Measurements from ENCODE around the gene SPAG6.
A peak's percentile ranks its signal among the peaks of the same experiment; 100 is the strongest.

SPAG6 gene

GRCh38 chr10:22310928-22311327 lies 34.4 kb upstream of the SPAG6 start:
- Histone ChIP-seq H3F3A (ENCODE audit: insufficient read depth) (0 out of 2 replicates have a peak, but pooled peaks cover 7% of the 10 kb centered on the region), H3K27me3 (ENCODE audit: low read length) (no peaks in the 10 kb centered on the region), H3K4me2 (ENCODE audit: low read depth, low read length, poor library complexity, severe bottlenecking) (no peak overlapping the region), H2AFZ (ENCODE audit: low read depth, low read length, severe bottlenecking) (no peak overlapping the region), H3K27ac (ENCODE audit: low read depth, low read length) (no peak overlapping the region), H3K36me3 (ENCODE audit: low read length) (no peaks in the 10 kb centered on the region), H3K79me2 (ENCODE audit: insufficient read depth, low read length) (no peaks in the 10 kb centered on the region), H3K9ac (ENCODE audit: low read length) (no peak overlapping the region), H3K9me2 (replicated peaks; ENCODE audit: insufficient read depth, low read length) (no peaks in the 10 kb centered on the region), H4K20me1 (ENCODE audit: low read depth, low read length) (no peaks in the 10 kb centered on the region), H3K9me3 (ENCODE audit: insufficient read depth, low read length) (no peaks in the 10 kb centered on the region), H3K4me3 (ENCODE audit: insufficient read depth, low read length, poor library complexity, severe bottlenecking) (no peak overlapping the region)
- TF ChIP-seq CTCF (IDR thresholded peaks at IDR 0.05; ENCODE audit: insufficient read depth, low read length, poor library complexity, severe bottlenecking) (no peak), EZH2phosphoT487 (conservative IDR thresholded peaks at IDR 0.05; ENCODE audit: low read length) (no peak)

- TF ChIP-seq CTCF (IDR thresholded peaks at IDR 0.05; ENCODE audit: insufficient read depth, low read length, poor library complexity, severe bottlenecking) (no peak), EZH2phosphoT487 (conservative IDR thresholded peaks at IDR 0.05; ENCODE audit: low read length) (no peak)
- Histone ChIP-seq H3K27me3 (ENCODE audit: low read length) (no peaks in the 10 kb centered on the region), H3K9me2 (replicated peaks; ENCODE audit: insufficient read depth, low read length) (no peaks in the 10 kb centered on the region), H4K20me1 (ENCODE audit: low read depth, low read length) (peaks cover 5% of the 10 kb centered on the region; the same call in 1 of the 2 replicates), H3K9me3 (ENCODE audit: insufficient read depth, low read length) (no peaks in the 10 kb centered on the region), H3F3A (ENCODE audit: insufficient read depth) (peaks cover 35% of the 10 kb centered on the region), H3K9ac (ENCODE audit: low read length) (no peak overlapping the region), H3K79me2 (ENCODE audit: insufficient read depth, low read length) (no peaks in the 10 kb centered on the region), H3K4me2 (ENCODE audit: low read depth, low read length, poor library complexity, severe bottlenecking) (no peak overlapping the region), H3K4me3 (ENCODE audit: insufficient read depth, low read length, poor library complexity, severe bottlenecking) (no peak overlapping the region), H3K36me3 (ENCODE audit: low read length) (0 out of 2 replicates have a peak, but pooled peaks cover 15% of the 10 kb centered on the region), H2AFZ (ENCODE audit: low read depth, low read length, severe bottlenecking) (no peak overlapping the region), H3K27ac (ENCODE audit: low read depth, low read length) (no peak overlapping the region)
Observed at GRCh38 chr10:22314852-22315251, 30.4 kb upstream of the SPAG6 start.

- no peak overlapping the region for H3K27ac ChIP-seq (ENCODE audit: low read depth, low read length)
Observed at GRCh38 chr10:22315455-22316285, 29.6 kb upstream of the SPAG6 start.

More at GRCh38 chr10:22315455-22316285, 29.6 kb upstream of the SPAG6 start:
- H3K9ac ChIP-seq (ENCODE audit: low read length), result peak overlapping the region; percentile 77
- H3K36me3 ChIP-seq (ENCODE audit: low read length), result 0 out of 2 replicates have a peak, but pooled peaks cover 15% of the 10 kb centered on the region
- TF ChIP-seq CTCF (IDR thresholded peaks at IDR 0.05; ENCODE audit: insufficient read depth, low read length, poor library complexity, severe bottlenecking) (no peak), EZH2phosphoT487 (conservative IDR thresholded peaks at IDR 0.05; ENCODE audit: low read length) (no peak)
- no peaks in the 10 kb centered on the region for H3K79me2 ChIP-seq (ENCODE audit: insufficient read depth, low read length)
- H2AFZ ChIP-seq (ENCODE audit: low read depth, low read length, severe bottlenecking), result peak overlapping the region; percentile 92
- peak overlapping the region; percentile 77 for H3K4me3 ChIP-seq (ENCODE audit: insufficient read depth, low read length, poor library complexity, severe bottlenecking)
- H3K9me3 ChIP-seq (ENCODE audit: insufficient read depth, low read length), result no peaks in the 10 kb centered on the region
- H3F3A ChIP-seq (ENCODE audit: insufficient read depth), result peaks cover 39% of the 10 kb centered on the region
- peak overlapping the region; percentile 93 for H3K4me2 ChIP-seq (ENCODE audit: low read depth, low read length, poor library complexity, severe bottlenecking)
- no peaks in the 10 kb centered on the region for H3K9me2 ChIP-seq (replicated peaks; ENCODE audit: insufficient read depth, low read length)
- no peaks in the 10 kb centered on the region for H3K27me3 ChIP-seq (ENCODE audit: low read length)
- peaks cover 5% of the 10 kb centered on the region; the same call in 1 of the 2 replicates for H4K20me1 ChIP-seq (ENCODE audit: low read depth, low read length)

All from SU-DHL-6 (cell line).